Sigmoid colon (tissue), 3 donors: ENCODE measurements around the gene POLR1A.

ENCODE experiments used
- POLR2A ChIP-seq, 2 donors: fragments of 450-650 bp; IDR thresholded peaks; one replicate each; pipeline ENCODE4 v1.6.1; 2016; ENCODE audit warnings: antibody characterized with exemption in 2 of 2, mild to moderate bottlenecking in 2 of 2, moderate library complexity in 2 of 2
- TF ChIP-seq, protein P1 (sequence below), 4 experiments: fragments of 450-650 bp in 3 of 4; fragments of 200-600 bp in 1 of 4; IDR thresholded peaks; one replicate each; pipeline ENCODE4 v1.5.1; 2016 to 2019; ENCODE audit warnings: antibody characterized with exemption in 4 of 4, mild to moderate bottlenecking in 3 of 4, moderate library complexity in 2 of 4

DNA sequence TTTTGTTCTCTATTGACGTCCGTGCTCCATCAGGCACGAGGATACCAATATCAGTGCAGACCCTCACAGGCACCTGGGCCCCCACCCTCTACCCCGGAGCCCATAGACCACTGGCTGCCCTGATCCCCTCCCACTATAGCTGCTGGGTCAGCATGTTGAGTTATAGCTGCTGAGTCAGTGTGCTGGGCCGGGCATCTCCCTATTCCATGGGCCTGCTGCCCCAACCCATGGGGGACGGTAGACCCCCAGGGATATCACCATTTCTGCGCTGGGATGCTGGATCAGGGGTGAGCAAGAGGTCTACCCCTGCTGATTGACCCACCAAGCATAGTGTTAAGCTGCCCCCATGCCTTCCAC, 116.8 kb downstream of the POLR1A start:
- TF ChIP-seq, protein P1, sequence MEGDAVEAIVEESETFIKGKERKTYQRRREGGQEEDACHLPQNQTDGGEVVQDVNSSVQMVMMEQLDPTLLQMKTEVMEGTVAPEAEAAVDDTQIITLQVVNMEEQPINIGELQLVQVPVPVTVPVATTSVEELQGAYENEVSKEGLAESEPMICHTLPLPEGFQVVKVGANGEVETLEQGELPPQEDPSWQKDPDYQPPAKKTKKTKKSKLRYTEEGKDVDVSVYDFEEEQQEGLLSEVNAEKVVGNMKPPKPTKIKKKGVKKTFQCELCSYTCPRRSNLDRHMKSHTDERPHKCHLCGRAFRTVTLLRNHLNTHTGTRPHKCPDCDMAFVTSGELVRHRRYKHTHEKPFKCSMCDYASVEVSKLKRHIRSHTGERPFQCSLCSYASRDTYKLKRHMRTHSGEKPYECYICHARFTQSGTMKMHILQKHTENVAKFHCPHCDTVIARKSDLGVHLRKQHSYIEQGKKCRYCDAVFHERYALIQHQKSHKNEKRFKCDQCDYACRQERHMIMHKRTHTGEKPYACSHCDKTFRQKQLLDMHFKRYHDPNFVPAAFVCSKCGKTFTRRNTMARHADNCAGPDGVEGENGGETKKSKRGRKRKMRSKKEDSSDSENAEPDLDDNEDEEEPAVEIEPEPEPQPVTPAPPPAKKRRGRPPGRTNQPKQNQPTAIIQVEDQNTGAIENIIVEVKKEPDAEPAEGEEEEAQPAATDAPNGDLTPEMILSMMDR (IDR thresholded peaks at IDR 0.05): no peak
- TF ChIP-seq POLR2A (IDR thresholded peaks at IDR 0.05): no peak
